Measurements from ENCODE around the gene TAF7.

DNA sequence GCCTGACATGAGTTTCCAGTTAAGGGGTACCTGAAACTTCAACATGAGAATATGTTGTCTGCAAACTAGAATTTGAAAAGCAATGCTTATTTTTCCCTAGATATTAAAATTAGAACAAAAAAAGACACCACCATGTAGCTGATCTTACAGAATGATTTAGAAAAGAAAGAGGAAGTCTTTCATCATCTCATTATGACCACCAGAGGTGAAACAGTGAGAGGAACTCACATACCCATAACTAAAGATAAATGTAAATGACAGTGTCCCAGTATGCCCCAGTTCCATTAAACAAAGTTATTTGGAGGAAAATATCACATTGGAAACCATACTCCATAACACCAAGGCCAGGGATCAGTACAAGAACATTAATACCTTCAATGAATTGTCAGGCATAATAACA lies 6.9 kb downstream of the TAF7 start:
- TF ChIP-seq SNAI2 (CRISPR knock-in tag; IDR thresholded peaks at IDR 0.05) (no peak), TOX (CRISPR knock-in tag; IDR thresholded peaks at IDR 0.05; ENCODE audit: borderline replicate concordance) (no peak), ZFP30 (CRISPR knock-in tag; IDR thresholded peaks at IDR 0.05) (no peak), RARB (CRISPR knock-in tag; IDR thresholded peaks at IDR 0.05) (no peak), ZFP3 (CRISPR knock-in tag; IDR thresholded peaks at IDR 0.05) (no peak)
- TF ChIP-seq, protein P1, sequence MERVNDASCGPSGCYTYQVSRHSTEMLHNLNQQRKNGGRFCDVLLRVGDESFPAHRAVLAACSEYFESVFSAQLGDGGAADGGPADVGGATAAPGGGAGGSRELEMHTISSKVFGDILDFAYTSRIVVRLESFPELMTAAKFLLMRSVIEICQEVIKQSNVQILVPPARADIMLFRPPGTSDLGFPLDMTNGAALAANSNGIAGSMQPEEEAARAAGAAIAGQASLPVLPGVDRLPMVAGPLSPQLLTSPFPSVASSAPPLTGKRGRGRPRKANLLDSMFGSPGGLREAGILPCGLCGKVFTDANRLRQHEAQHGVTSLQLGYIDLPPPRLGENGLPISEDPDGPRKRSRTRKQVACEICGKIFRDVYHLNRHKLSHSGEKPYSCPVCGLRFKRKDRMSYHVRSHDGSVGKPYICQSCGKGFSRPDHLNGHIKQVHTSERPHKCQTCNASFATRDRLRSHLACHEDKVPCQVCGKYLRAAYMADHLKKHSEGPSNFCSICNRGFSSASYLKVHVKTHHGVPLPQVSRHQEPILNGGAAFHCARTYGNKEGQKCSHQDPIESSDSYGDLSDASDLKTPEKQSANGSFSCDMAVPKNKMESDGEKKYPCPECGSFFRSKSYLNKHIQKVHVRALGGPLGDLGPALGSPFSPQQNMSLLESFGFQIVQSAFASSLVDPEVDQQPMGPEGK (CRISPR knock-in tag; IDR thresholded peaks at IDR 0.05; ENCODE audit: borderline replicate concordance): no peak
- TF ChIP-seq, protein P2, sequence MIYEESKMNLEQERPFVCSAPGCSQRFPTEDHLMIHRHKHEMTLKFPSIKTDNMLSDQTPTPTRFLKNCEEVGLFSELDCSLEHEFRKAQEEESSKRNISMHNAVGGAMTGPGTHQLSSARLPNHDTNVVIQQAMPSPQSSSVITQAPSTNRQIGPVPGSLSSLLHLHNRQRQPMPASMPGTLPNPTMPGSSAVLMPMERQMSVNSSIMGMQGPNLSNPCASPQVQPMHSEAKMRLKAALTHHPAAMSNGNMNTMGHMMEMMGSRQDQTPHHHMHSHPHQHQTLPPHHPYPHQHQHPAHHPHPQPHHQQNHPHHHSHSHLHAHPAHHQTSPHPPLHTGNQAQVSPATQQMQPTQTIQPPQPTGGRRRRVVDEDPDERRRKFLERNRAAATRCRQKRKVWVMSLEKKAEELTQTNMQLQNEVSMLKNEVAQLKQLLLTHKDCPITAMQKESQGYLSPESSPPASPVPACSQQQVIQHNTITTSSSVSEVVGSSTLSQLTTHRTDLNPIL (CRISPR knock-in tag; IDR thresholded peaks at IDR 0.05; ENCODE audit: low read depth): no peak

Measured in SK-N-SH treated with all-trans-retinoic acid at 6 μM for 48 hours (cell line).